GM21528 (cell line): ENCODE data around the gene TRIM46.
A peak's percentile ranks its signal among the peaks of the same experiment; 100 is the strongest.
"Not testable (repeated sequence)": the region's sequence is repeated elsewhere in the genome, so short reads cannot be mapped to it uniquely, and the experiment has no call there.

ENCODE experiments used
- ATAC-seq: cut with Tn5 transposase; IDR thresholded peaks from one replicate; pipeline ENCODE4 v1.9.1; 2021; ENCODE audit warnings: mild to moderate bottlenecking, moderate library complexity; ENCODE audit not compliant: unreplicated experiment, low FRiP score

Gene TRIM46

GRCh38 chr1:155186067-155186793 is 12.6 kb downstream of the TRIM46 start:
- no peak for ATAC-seq

DNA sequence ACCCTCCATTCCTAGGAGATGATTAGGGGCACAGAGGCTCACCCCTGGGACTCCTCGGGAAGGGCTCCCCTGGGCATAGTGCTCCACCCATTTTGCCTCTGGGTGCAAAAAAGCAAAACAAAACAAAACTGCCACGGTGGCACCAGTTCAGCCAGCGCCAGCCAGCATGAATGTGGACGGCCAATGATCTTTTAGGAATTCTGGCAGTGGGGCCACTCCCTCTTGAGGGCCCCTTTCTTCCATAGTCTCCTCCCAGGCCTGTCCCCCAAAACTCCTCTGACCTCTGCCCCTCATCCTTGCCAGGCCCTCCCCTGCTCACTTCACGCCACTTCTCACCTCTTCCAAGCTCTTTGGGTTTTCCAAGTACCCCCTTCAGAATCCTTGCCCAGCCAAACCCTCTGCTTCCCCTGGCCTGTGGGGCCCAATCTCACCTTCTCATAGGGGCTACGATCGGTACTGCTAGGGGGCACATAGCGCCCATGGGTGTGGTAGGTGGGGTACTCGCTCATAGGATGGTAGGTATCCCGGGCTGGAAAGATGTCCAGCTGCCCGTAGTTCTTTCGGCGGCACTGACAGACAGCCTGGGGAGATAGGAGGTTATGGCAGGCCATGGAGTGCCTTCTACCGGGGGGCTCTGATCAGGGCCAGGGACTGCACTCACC is 13.3 kb downstream of the TRIM46 start:
- ATAC-seq: no peak

DNA sequence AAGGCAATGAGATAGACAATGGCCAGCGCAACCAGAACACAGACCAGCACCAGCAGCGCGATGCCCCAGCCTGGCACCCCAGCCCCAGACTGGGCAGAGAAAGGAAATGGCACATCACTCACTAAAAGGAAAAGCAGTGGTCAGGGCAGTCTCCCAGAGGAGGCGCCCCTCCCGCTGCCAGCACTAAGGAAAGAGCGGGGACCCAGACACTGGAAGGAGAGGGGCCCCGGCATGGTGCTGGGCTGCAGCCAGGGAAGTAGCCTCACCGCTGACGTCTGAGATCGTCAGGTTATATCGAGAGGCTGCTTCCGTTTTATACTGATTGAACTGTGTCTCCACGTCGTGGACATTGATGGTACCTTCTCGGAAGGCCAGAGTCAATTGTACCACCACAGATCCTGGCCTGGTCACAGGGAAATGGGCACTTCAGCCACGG is 13.8 kb downstream of the TRIM46 start:
- no peak for ATAC-seq

DNA sequence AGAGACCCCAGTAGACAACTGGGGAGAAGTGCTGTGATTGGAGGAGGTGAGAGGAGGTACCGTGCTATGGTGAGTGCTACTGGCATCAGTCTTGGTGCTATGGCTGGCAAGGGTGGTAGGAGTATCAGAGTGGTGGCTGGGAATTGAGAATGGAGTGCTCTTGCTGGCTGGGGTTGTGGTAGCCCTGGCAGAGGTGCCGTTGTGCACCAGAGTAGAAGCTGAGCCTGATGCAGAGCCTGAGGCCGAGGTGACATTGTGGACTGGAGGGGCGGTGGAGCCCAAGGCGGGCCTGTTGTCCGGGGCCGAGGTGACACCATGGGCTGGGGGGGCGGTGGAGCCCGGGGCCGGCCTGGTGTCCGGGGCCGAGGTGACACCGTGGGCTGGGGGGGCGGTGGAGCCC is 14.6 kb downstream of the TRIM46 start:
- no peak for ATAC-seq

DNA sequence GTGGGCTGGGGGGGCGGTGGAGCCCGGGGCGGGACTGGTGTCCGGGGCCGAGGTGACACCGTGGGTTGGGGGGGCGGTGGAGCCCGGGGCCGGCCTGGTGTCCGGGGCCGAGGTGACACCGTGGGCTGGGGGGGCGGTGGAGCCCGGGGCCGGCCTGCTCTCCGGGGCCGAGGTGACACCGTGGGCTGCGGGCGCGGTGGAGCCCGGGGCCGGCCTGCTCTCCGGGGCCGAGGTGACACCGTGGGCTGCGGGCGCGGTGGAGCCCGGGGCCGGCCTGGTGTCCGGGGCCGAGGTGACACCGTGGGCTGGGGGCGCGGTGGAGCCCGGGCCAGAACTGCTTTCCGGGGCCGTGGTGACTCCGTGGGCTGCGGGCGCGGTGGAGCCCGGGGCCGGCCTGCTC is 16.3 kb downstream of the TRIM46 start:
- ATAC-seq: not testable (repeated sequence)

- no peak for ATAC-seq
Observed at GRCh38 chr1:155191904-155192303, 18.3 kb downstream of the TRIM46 start.

GRCh38 chr1:155192346-155193274 is 19.0 kb downstream of the TRIM46 start:
- no peak for ATAC-seq

DNA sequence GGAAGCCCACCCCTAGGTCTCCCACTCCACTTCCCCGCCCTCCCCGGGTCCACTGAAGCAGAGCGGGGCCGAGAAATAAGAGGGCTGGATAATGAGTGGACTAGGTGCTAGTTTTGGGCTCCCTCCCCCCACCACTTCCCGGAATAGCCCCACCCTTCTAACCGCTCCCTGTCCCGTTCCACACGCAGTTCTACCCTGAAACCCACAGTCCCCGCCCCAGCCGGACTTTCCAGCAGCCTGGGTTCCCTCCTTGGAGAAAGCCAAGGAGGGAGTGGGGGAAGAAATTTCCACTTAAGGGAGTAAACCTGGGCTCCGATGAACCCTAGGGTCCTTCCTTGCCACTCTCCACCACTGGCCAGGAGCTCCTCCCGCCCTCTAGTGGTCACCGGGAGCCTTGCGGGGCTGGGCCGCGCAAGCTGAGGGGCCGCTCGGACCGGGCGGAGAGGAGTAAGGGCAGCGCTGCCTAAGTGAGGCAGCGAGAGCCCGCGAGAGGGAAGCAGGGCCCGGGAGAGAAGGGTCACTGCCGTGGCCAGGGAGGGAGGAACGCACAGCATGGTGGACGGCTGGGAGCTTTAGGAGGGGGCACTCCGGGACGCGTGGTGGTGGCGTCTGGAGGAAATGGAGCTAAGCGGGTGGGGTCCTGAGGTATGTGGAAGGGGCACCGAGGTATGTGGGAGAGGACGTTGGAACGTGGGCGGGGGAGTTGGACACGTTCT is 19.8 kb downstream of the TRIM46 start:
- peak; percentile 66 for ATAC-seq

GRCh38 chr1:155193991-155194240 is 20.3 kb downstream of the TRIM46 start:
- not testable (repeated sequence) for ATAC-seq

GRCh38 chr1:155195201-155196102 is 21.8 kb downstream of the TRIM46 start:
- ATAC-seq: no peak

GRCh38 chr1:155196103-155196892 is 22.6 kb downstream of the TRIM46 start:
- no peak for ATAC-seq

DNA sequence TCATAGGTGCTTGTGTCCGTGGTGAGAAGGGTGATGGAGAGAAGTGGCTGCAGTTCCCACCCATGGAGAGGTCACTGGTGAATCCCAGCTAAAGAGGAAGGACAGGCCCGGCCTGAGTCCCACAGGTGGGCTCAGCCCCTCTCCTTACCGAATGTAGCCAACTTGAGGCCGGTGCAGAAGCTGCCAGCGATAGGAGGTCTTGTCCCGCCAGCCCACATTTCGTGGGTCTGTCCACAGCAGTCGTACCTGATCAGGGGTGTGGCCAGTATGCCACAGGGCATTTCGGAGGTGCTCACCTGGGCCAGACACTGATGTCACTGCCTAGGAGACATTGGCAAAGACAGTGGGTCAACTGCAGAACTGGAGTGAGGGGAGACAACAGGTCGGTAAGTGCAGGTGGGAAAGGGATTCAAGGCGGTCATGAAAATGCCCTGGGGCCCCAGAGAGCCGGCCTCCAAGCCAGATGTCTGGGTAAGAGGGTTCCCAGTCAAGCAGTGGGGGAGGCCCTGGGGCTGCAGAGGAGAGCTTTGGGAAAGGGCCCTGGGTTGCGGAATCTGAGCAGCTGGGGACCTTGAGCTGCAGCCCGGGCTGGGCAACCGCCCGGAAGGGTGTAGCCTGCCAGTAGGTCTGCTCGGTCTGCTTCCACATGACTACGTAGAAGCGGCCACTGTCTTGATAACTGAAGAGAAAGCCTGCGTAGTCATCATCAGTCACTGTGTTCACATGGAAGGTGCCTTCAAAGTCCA is 23.4 kb downstream of the TRIM46 start:
- no peak for ATAC-seq

- no peak for ATAC-seq
Observed at GRCh38 chr1:155197901-155198546, 24.4 kb downstream of the TRIM46 start.

- no peak for ATAC-seq
Observed at GRCh38 chr1:155198547-155198906, 24.9 kb downstream of the TRIM46 start.

DNA sequence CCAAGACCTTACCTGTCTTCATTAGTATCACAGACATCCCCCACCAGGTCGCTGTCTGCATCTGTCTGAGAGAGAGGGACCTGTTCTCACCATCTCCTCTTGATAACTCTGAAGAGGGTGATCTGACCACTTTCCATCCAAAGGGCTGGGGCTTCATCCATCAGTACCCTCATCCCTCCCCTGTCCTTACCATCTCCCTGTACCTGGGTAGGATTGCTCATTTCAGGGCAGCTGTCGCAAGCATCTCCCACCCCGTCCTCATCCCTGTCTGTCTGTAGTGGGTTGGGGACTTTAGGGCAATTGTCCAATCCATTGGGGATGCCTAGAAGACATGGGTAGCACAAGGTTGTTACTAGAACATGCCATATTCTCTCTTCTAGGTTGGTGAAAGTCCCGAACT is 26.1 kb downstream of the TRIM46 start:
- no peak for ATAC-seq

DNA sequence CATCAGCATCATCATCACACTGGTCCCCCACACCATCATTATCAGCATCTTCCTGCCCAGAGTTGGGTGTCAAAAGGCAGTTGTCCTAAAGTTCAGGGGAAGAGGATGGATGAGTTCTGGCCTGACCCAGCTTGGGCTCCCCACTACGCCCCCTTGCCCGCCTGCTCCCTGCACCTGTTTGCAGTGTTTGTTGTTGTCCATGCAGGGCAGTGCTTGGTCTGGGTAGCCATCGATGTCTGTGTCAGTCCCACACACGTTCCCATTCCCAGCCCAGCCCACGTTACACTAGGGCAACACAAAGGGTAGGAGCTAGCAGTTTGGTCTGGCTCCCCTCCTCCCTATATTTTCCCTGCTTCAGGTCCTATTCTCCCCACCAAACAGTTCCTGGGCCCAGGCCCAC is 27.3 kb downstream of the TRIM46 start:
- no peak for ATAC-seq

DNA sequence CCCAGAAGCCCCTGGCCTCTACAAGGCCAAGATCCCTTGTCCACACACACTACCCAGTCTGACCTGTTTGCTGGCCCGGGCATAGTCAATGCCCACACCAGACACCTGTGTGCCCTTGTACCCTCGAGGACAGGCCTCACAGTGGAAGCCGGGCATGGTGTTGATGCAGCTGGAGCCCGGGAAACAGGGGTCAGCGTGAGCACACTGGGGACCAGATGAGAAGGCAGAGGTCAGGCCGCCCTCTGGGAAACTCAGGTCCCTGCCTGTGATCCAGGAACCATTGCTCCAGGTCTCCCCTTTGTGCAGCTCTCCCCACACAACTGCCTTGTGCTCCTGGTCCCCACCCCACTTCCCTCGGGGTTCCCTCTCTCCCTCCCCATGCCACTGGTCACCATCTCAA is 28.5 kb downstream of the TRIM46 start:
- no peak for ATAC-seq
